GM18517 (cell line): ENCODE data around the gene SEC31B.

Experiments
- ATAC-seq: cut with Tn5 transposase; IDR thresholded peaks from one replicate; pipeline ENCODE4 v1.9.1; 2021; ENCODE audit warnings: mild to moderate bottlenecking, moderate library complexity; ENCODE audit not compliant: unreplicated experiment

The SEC31B gene

GRCh38 chr10:100446130-100446761 is 73.4 kb downstream of the SEC31B start:
- ATAC-seq, result no peak

GRCh38 chr10:100442548-100442947 is 77.1 kb downstream of the SEC31B start:
- no peak for ATAC-seq

DNA sequence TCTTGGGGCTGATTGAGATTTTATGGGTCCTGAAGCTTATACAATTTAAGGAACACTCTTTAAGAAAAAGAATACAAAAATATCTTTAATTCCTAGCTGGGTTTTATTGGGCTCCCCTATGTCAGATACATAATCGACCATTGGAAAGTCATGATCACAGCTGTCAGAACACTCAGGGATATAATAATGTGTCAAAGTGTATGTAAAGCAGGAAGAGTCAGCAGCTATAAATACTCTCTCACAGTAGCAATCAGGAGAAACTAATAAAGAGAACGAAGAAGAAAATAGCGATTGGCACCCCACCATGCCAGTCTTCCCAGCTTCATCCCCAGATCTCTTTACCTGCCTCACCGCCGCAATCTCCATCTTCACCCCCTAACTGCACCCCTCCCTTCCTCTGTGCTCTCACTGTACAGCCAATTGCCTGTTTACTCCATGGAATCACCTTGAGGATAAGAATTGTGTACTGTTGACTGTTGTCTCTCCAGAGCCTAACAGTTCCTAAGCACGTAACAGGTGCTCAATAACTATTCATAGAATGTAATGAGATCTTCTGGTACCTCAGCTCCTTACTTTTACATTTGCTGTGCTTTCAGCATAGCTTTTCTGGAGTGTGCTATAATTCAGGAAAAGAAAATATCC is 80.9 kb downstream of the SEC31B start:
- no peak for ATAC-seq
